PC-3 (cell line): ENCODE data around the gene LRRN4CL. TPM values are rescaled to one million over a fixed set of nuclear protein-coding genes. Genes with fewer than 3 reads are reported as not detected.

ENCODE experiments used
- ATAC-seq: fragments of 200-7000 bp; cut with Tn5 transposase; 2 replicates; pipeline ENCODE4 v1.9.1; 2020; ENCODE audit warnings: mild to moderate bottlenecking, moderate library complexity
- Bru-seq: library from RNA; stranded (reverse); fragments of 400-500 nt; gene quantifications from one replicate; lab custom pipeline; 2021; lab: Mats Ljungman, UMichigan
- BruChase-seq, 2 experiments: library from RNA; stranded (reverse); fragments of 400-500 nt; gene quantifications; one replicate each; lab custom pipeline; 2021; lab: Mats Ljungman, UMichigan
- BruUV-seq: library from RNA; stranded (reverse); fragments of 400-500 nt; replicated peaks from 2 replicates; lab custom pipeline; 2021; lab: Mats Ljungman, UMichigan
- CTCF ChIA-PET: fragments of 300-600 bp; sonication (Branson Sonifier 250); formaldehyde crosslinking; loops from one replicate; lab custom pipeline; 2022; ENCODE audit warnings: antibody characterized with exemption; lab: Charles Lee
- POLR2A ChIA-PET: fragments of 300-600 bp; sonication (Branson Sonifier 250); formaldehyde crosslinking; loops from one replicate; lab custom pipeline; 2022; ENCODE audit warnings: antibody characterized with exemption; ENCODE audit not compliant: unreplicated experiment; lab: Charles Lee
- DNase-seq: peaks from one replicate; pipeline ENCODE4 v3.0.0-alpha.2; 2015
- H2AFZ ChIP-seq: fragments of 300-600 bp; sonication (generic); 2 replicates; pipeline ENCODE4 v1.6.0; 2016; ENCODE audit warnings: antibody characterized with exemption, low read length
- H3F3A ChIP-seq: fragments of 300-600 bp; sonication (generic); one replicate; pipeline ENCODE4 v1.6.0; 2017; ENCODE audit warnings: antibody characterized with exemption, low read length, control low read depth, mild to moderate bottlenecking; ENCODE audit not compliant: unreplicated experiment
- H3K27ac ChIP-seq: fragments of 300-600 bp; sonication (generic); 2 replicates; pipeline ENCODE4 v1.5.1; 2016; ENCODE audit warnings: mild to moderate bottlenecking, low read length
- H3K27me3 ChIP-seq: fragments of 300-600 bp; sonication (generic); 2 replicates; pipeline ENCODE4 v1.6.1; 2016; ENCODE audit warnings: low read length, mixed read lengths
- H3K36me3 ChIP-seq: fragments of 300-600 bp; sonication (generic); 2 replicates; pipeline ENCODE4 v1.6.1; 2016; ENCODE audit warnings: low read depth, mixed run types, low read length, mixed read lengths
- H3K4me1 ChIP-seq: fragments of 300-600 bp; sonication (generic); 2 replicates; pipeline ENCODE4 v1.5.1; 2016; ENCODE audit warnings: low read length; ENCODE audit not compliant: insufficient read depth
- H3K4me2 ChIP-seq: fragments of 300-600 bp; sonication (generic); 2 replicates; pipeline ENCODE4 v1.6.0; 2016; ENCODE audit warnings: low read length
- H3K4me3 ChIP-seq: fragments of 300-600 bp; sonication (generic); 2 replicates; pipeline ENCODE4 v1.5.1; 2016; ENCODE audit warnings: mild to moderate bottlenecking, low read length, mixed read lengths
- H3K79me2 ChIP-seq: fragments of 300-600 bp; sonication (generic); 2 replicates; pipeline ENCODE4 v1.6.1; 2017; ENCODE audit warnings: low read length, mixed read lengths
- H3K9ac ChIP-seq: fragments of 300-600 bp; sonication (generic); 2 replicates; pipeline ENCODE4 v1.6.0; 2016; ENCODE audit warnings: mild to moderate bottlenecking, low read length
- H3K9me2 ChIP-seq: fragments of 300-600 bp; sonication (generic); replicated peaks from 2 replicates; pipeline ENCODE4 v1.6.1; 2016; ENCODE audit warnings: mixed run types, low read length, mixed read lengths
- H3K9me3 ChIP-seq: fragments of 300-600 bp; sonication (generic); 2 replicates; pipeline ENCODE4 v1.6.1; 2016; ENCODE audit warnings: low read length, mixed read lengths
- H4K20me1 ChIP-seq: fragments of 300-600 bp; sonication (generic); 2 replicates; pipeline ENCODE4 v1.6.1; 2016; ENCODE audit warnings: low read length, mixed read lengths
- CTCF ChIP-seq: fragments of 300-600 bp; sonication (generic); conservative IDR thresholded peaks from 2 replicates; pipeline ENCODE4 v1.5.1; 2017; ENCODE audit warnings: antibody characterized with exemption, low read depth, mild to moderate bottlenecking, low read length
- EZH2 ChIP-seq: fragments of 300-600 bp; sonication (generic); IDR thresholded peaks from one replicate; pipeline ENCODE4 v1.6.1; 2017; ENCODE audit warnings: antibody characterized with exemption, mild to moderate bottlenecking, low read length; ENCODE audit not compliant: unreplicated experiment
- EZH2phosphoT487 ChIP-seq: fragments of 300-600 bp; sonication (generic); IDR thresholded peaks from 2 replicates; pipeline ENCODE4 v1.6.1; 2018; ENCODE audit warnings: mild to moderate bottlenecking, antibody characterized with exemption, low read length, borderline replicate concordance
- intact Hi-C: fragments of 100-400 bp; cut with micrococcal nuclease; formaldehyde crosslinking; loops from 2 replicates; pipeline ENCODE4 v1.9.0; 2023
- long read RNA-seq: library from polyadenylated mRNA; unstranded; transcript quantifications from one replicate; pipeline ENCODE4 v2.0.0, GENCODE V29; 2021; ENCODE audit not compliant: unreplicated experiment
- total RNA-seq: library from RNA; depleted of rRNA; stranded (reverse); fragments of >200 nt; gene quantifications from 2 replicates; pipeline ENCODE4 v1.2.3, GENCODE V29; 2014; rRNA removed

Gene LRRN4CL
- total RNA-seq = 0.51 and 0.86 TPM in 2 replicates
- percentile 37 among the genes with signal in this experiment for Bru-seq, nascent RNA
- percentile 51 among the genes with signal in this experiment for BruChase-seq, experiment 1, labeled RNA remaining after a 6-hour chase
- BruChase-seq, experiment 2, labeled RNA remaining after a 2-hour chase = percentile 47 among the genes with signal in this experiment
- long read RNA-seq = 0 reads

- H3F3A ChIP-seq = peaks cover 3% of the 10 kb centered on the region
- POLR2A ChIA-PET = interaction anchor here (0.6 kb wide), 1 partner anchor 150 kb away, joined by 6 read pairs; no protein-coding TSS in a partner anchor
- CTCF ChIA-PET = no interaction called here
- H3K4me1 ChIP-seq = no peaks in the 10 kb centered on the region
- H3K79me2 ChIP-seq = no peaks in the 10 kb centered on the region
- H2AFZ ChIP-seq = no peak within 1 kb of the TSS
- H3K9ac ChIP-seq = no peak within 1 kb of the TSS
- no peak within 1 kb of the TSS for H3K4me2 ChIP-seq
- no peaks in the 10 kb centered on the region for H3K9me2 ChIP-seq
- BruUV-seq = no TSS peak
- H3K27ac ChIP-seq = no peak within 1 kb of the TSS
- no peaks in the 10 kb centered on the region for H3K9me3 ChIP-seq
- no peak within 1 kb of the TSS for H3K4me3 ChIP-seq
- no peaks in the 10 kb centered on the region for H4K20me1 ChIP-seq
- DNase-seq = no peak
- no peaks in the 10 kb centered on the region for H3K27me3 ChIP-seq
- intact Hi-C loops = loop anchor here (10.0 kb wide), 1 partner anchor 295 kb away; no protein-coding TSS in a partner anchor
- peak; percentile 27; the same call in 1 of the 2 replicates for ATAC-seq
- TF ChIP-seq EZH2 = no peak
- TF ChIP-seq CTCF = no peak
- TF ChIP-seq EZH2phosphoT487 = no peak
- H3K36me3 ChIP-seq = peaks cover 23% of the 10 kb centered on the region
These were observed at the start of gene LRRN4CL for GRCh38 chr11:62689421-62690183. TSS of gene LRRN4CL (minus strand) at chr11:62689530. CDS start at chr11:62688508, 1,022 bp downstream.

- H3K79me2 ChIP-seq = peaks cover 14% of the 10 kb centered on the region; the same call in 1 of the 2 replicates
- no peak for TF ChIP-seq EZH2phosphoT487
- no peak for TF ChIP-seq EZH2
- TF ChIP-seq CTCF = no peak
- no peaks in the 10 kb centered on the region for H4K20me1 ChIP-seq
- H3K9ac ChIP-seq = no peak overlapping the region
- peaks cover 37% of the 10 kb centered on the region for H3K36me3 ChIP-seq
- H3K27ac ChIP-seq = no peak overlapping the region
- H3F3A ChIP-seq = no peaks in the 10 kb centered on the region
- no peaks in the 10 kb centered on the region for H3K4me1 ChIP-seq
- ChIA-PET POLR2A (interaction anchor here (0.6 kb wide), 1 partner anchor 17 kb away, joined by 4 read pairs; the partner anchor contains the start of gene ZBTB3), CTCF (no interaction called here)
- no peaks in the 10 kb centered on the region for H3K27me3 ChIP-seq
- H3K4me3 ChIP-seq = no peak overlapping the region
- intact Hi-C loops = no loop called here
- no peak for DNase-seq
- H3K4me2 ChIP-seq = no peak overlapping the region
- no peaks in the 10 kb centered on the region for H3K9me2 ChIP-seq
- no peaks in the 10 kb centered on the region for H3K9me3 ChIP-seq
- BruUV-seq = no TSS peak
- ATAC-seq = no peak
- no peak overlapping the region for H2AFZ ChIP-seq
These were observed 47.9 kb upstream of the LRRN4CL start for GRCh38 chr11:62737196-62737595.
